Testis (tissue), 3 donors: Measurements from ENCODE around the gene RNF141. TPM values are rescaled to one million over a fixed set of nuclear protein-coding genes. Genes with fewer than 3 reads are reported as not detected.

ENCODE experiments used
- DNase-seq: peaks from one replicate; pipeline ENCODE4 v3.0.0-alpha.2; 2019
- H3K27ac ChIP-seq, 2 donors: fragments of 200-600 bp; sonication (generic); one replicate each; pipeline ENCODE4 v1.5.1; 2019
- H3K27me3 ChIP-seq: fragments of 200-600 bp; sonication (generic); one replicate; pipeline ENCODE4 v1.5.1; 2019
- H3K36me3 ChIP-seq: fragments of 200-600 bp; sonication (generic); one replicate; pipeline ENCODE4 v1.5.1; 2017; ENCODE audit warnings: low read depth; ENCODE audit errors: missing control alignments
- H3K4me1 ChIP-seq: fragments of 200-600 bp; sonication (generic); one replicate; pipeline ENCODE4 v1.5.1; 2019
- H3K4me3 ChIP-seq, 2 donors: fragments of 200-600 bp; sonication (generic); one replicate each; pipeline ENCODE4 v1.5.1; 2017 to 2019
- H3K9me3 ChIP-seq: fragments of 200-600 bp; sonication (generic); one replicate; pipeline ENCODE4 v1.5.1; 2017
- POLR2A ChIP-seq: fragments of 450-650 bp; IDR thresholded peaks from one replicate; pipeline ENCODE4 v1.6.1; 2017; ENCODE audit warnings: antibody characterized with exemption, mild to moderate bottlenecking, moderate library complexity
- WGBS, 2 donors: methylation state at CpG; one replicate each; pipeline ENCODE4 v1.1.5; 2018; 5-methylcytosine and 5-hydroxymethylcytosine counted together
- intact Hi-C: fragments of 100-400 bp; cut with DNase I; formaldehyde crosslinking; loops from one replicate; pipeline ENCODE4 v1.15.1; 2023; ENCODE audit warnings: low total_unique reads
- polyA plus RNA-seq: library from polyadenylated mRNA; stranded (reverse); fragments of 350-450 nt; fragmentation: Illumina TruSeq; extraction: RNeasy Lipid Tissue Mini Kit (QIAGEN cat#74804); gene quantifications from one replicate; pipeline ENCODE4 v1.2.3, GENCODE V29; 2014; ENCODE audit warnings: low read depth, low replicate concordance; ENCODE audit not compliant: insufficient read depth
- total RNA-seq, 2 donors: library from RNA; depleted of rRNA; stranded (reverse); fragments of >200 nt; gene quantifications; one replicate each; pipeline ENCODE4 v1.2.3, GENCODE V29; 2016
- TF ChIP-seq, protein P1 (sequence below), 3 experiments: fragments of 450-650 bp in 2 of 3; fragments of 200-600 bp in 1 of 3; sonication (generic) in 1 of 3; IDR thresholded peaks; one replicate each; pipeline ENCODE4 v1.5.1; 2016 to 2019; ENCODE audit warnings: antibody characterized with exemption in 3 of 3, mild to moderate bottlenecking in 2 of 3, moderate library complexity in 1 of 3

The RNF141 gene
- total and polyA plus RNA-seq, 3 donors from 2014 or later, result 63.1 to 172 (median 91.3) TPM

DNA sequence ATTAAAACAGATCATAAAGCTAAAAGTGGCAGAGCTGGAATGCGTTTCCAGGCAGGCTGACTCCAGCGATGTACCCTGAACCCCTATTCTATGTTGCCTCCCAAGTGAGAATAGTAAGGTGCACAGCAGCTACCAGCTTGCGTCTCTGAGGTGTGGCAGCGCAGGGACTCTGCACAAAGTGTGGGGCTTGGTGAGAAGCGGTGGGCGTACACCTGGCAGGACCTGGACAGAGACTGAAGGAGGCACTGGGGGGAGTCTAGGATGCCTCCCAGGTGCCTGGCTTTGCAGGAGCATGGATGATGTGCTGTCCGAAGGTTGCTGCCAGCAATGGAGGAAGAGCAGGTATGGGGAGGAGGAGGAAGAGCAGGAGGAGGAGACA lies 43.0 kb downstream of the RNF141 start:
- TF ChIP-seq, protein P1, sequence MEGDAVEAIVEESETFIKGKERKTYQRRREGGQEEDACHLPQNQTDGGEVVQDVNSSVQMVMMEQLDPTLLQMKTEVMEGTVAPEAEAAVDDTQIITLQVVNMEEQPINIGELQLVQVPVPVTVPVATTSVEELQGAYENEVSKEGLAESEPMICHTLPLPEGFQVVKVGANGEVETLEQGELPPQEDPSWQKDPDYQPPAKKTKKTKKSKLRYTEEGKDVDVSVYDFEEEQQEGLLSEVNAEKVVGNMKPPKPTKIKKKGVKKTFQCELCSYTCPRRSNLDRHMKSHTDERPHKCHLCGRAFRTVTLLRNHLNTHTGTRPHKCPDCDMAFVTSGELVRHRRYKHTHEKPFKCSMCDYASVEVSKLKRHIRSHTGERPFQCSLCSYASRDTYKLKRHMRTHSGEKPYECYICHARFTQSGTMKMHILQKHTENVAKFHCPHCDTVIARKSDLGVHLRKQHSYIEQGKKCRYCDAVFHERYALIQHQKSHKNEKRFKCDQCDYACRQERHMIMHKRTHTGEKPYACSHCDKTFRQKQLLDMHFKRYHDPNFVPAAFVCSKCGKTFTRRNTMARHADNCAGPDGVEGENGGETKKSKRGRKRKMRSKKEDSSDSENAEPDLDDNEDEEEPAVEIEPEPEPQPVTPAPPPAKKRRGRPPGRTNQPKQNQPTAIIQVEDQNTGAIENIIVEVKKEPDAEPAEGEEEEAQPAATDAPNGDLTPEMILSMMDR (IDR thresholded peaks at IDR 0.05), result no peak
- TF ChIP-seq POLR2A, result no peak
- intact Hi-C loops, result no loop called here
- no peak for DNase-seq
- Histone ChIP-seq H3K27me3 (no peaks in the 10 kb centered on the region), H3K27ac (no peak overlapping the region), H3K4me3 (no peak overlapping the region), H3K9me3 (no peaks in the 10 kb centered on the region), H3K4me1 (no peaks in the 10 kb centered on the region), H3K36me3 (no peaks in the 10 kb centered on the region)
- 91 to 96% methylated on average over 7 of the region's 7 CpGs for WGBS, 2 donors

DNA sequence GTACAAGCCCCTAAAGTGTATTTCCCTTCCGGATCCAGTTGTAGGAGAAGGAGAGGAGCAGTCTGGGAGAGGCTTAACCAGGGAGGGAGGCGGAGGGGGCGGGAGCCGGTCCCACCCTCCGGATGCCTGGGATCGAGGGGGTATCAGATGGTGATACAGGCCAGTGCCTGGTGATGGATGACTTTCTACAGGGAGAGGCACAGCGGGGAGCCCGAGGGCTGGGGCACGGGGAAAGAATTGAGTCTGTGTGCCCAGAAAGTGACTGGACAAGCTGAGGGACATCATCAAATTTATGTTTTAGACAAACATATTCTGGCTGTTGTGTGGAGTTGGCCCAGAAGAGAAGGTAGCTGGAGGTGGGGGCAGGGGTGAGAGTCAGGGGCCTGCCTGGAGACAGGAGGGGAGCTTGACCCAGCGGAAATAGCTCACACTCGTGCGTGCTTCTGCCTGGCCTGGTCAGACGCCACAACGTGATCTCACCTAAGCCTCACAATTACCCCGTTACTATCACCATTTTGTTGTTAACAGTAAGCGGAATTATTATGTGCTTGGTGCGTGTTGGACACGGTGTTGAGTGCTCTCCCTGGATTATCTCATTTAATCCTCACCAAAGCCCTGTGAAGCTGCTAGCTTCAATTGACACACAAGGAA lies 43.5 kb downstream of the RNF141 start:
- Histone ChIP-seq H3K9me3 (no peaks in the 10 kb centered on the region), H3K4me3 (no peak overlapping the region), H3K27me3 (no peaks in the 10 kb centered on the region), H3K4me1 (no peaks in the 10 kb centered on the region), H3K36me3 (no peaks in the 10 kb centered on the region), H3K27ac (no peak overlapping the region)
- TF ChIP-seq POLR2A, result no peak
- TF ChIP-seq, protein P1 (IDR thresholded peaks at IDR 0.05), result no peak
- 84 to 91% methylated on average over 17 to 18 of the region's 18 CpGs for WGBS, 2 donors
- peak; percentile 7 for DNase-seq
- intact Hi-C loops, result no loop called here

DNA sequence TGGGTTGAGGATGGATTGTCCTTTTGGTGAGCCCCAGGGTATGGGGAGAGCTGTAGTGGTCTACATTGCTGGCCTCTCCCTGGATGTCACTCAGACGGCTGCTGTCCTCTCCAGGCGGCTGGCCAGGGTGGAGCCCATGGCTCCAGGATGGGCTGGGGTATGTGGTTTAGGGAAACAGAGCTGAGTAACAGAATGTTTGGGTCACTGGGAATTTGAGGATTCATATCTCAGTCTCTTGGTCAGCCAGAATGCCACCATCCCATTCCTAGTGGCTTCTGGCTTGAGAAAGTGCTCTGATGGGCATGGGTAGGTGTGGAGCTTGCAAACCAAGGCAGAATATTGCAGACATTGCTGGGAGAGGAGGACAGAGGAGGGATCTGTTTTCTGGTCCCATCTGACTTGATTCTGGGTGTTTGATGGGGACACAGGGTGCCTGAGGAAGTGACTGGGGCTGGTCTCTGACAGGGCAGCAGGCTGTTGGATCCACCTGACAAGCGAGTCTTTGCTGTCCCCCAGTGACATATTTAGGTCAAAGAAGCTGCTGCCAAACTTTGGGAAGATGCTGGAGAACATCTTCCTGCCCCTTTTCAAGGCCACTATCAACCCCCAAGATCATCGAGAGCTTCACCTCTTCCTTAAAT lies 44.6 kb downstream of the RNF141 start:
- H3K27ac ChIP-seq, result no peak overlapping the region
- no peaks in the 10 kb centered on the region for H3K27me3 ChIP-seq
- no peaks in the 10 kb centered on the region for H3K36me3 ChIP-seq
- WGBS, 2 donors, result 92 to 97% methylated on average over 3 to 4 of the region's 4 CpGs
- H3K9me3 ChIP-seq, result no peaks in the 10 kb centered on the region
- TF ChIP-seq, protein P1 (IDR thresholded peaks at IDR 0.05), result no peak
- TF ChIP-seq POLR2A, result no peak
- H3K4me3 ChIP-seq, result no peak overlapping the region
- no peak for DNase-seq
- intact Hi-C loops, result no loop called here
- no peaks in the 10 kb centered on the region for H3K4me1 ChIP-seq

DNA sequence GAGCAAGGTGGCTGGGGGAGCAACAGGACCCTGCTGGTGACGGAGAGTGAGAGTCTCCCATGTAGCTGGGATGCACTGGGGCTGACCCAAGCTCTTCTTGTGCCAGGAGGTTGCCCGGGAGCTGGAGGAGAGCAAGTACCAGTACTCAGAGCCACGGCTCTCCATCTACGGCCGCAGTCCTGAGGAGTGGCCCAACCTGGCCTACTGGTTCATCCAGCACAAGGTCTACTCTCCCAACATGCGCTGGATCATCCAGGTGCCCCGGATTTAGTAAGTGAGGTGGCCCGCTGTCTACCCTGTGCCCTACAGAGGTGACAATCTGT lies 45.6 kb downstream of the RNF141 start:
- DNase-seq, result no peak
- TF ChIP-seq, protein P1 (IDR thresholded peaks at IDR 0.05), result no peak
- no peak for TF ChIP-seq POLR2A

More for the DNA sequence above, 45.6 kb downstream of the RNF141 start:
- Histone ChIP-seq H3K27ac (no peak overlapping the region), H3K4me3 (no peak overlapping the region), H3K4me1 (peaks cover 8% of the 10 kb centered on the region), H3K9me3 (no peaks in the 10 kb centered on the region), H3K36me3 (no peaks in the 10 kb centered on the region), H3K27me3 (no peaks in the 10 kb centered on the region)
- intact Hi-C loops, result no loop called here
- WGBS, 2 donors, result 82 to 95% methylated on average over 5 to 8 of the region's 8 CpGs
